ENCODE data around the gene HTRA3. TPM values are rescaled to one million over a fixed set of nuclear protein-coding genes. Genes with fewer than 3 reads are reported as not detected.
A peak's percentile ranks its signal among the peaks of the same experiment; 100 is the strongest.

The HTRA3 gene
- total RNA-seq, 2 experiments from 2014 or later, result not detected

DNA sequence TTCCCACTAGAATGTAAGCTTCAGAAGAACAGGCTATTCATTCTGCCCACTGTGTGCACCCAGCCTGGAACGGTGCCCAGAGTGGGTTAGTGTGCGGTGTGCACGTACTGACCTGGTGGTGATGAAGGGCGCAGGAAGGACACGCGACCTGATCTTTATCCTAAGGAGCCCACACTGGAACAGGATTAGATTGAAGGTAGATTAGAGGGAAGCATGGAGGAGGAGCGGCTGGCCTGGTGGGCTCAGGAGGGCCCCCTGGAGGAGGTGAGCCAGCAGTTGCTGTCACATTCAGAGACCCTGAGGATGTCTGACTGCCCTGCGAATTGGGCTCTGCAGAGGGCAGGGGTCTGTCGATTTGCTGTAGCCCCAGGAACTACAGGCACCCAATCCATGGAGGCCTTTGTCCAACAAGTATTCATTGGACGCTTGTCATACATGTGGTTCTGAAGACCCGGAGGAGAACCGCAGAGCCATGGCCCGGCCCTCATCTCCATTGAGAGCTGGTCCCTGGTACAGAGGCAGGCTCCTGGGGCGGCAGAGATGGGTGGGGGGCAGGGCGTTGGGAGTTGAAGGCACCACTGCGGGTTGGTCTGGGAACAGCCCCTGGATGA, 73.2 kb downstream of the HTRA3 start:
- Histone ChIP-seq H3K4me2 (ENCODE audit: low read length) (no peak overlapping the region), H3K9me2 (ENCODE audit: insufficient read depth, low read length) (no peaks in the 10 kb centered on the region), H2AFZ (ENCODE audit: low read length) (no peak overlapping the region), H3K36me3 (ENCODE audit: insufficient read depth, low read length) (no peaks in the 10 kb centered on the region), H4K20me1 (ENCODE audit: insufficient read depth, low read length) (no peaks in the 10 kb centered on the region), H3K79me2 (ENCODE audit: insufficient read depth, low read depth, low read length) (no peaks in the 10 kb centered on the region), H3K4me3 (ENCODE audit: low read depth, low read length, poor library complexity, severe bottlenecking) (no peak overlapping the region), H3K4me1 (ENCODE audit: insufficient read depth, low read length, poor library complexity, severe bottlenecking) (no peaks in the 10 kb centered on the region), H3K27ac (ENCODE audit: low read depth, low read length, poor library complexity, severe bottlenecking) (no peak overlapping the region), H3K9me3 (ENCODE audit: low read length) (no peaks in the 10 kb centered on the region)
- no peak for DNase-seq (ENCODE audit: low spot score)
- no TSS peak for BruUV-seq (replicated peaks)
- POLR2A ChIA-PET, result interaction anchor here (0.5 to 0.7 kb wide), 2 partner anchors 13 to 17 kb away, joined by 3 to 4 read pairs; no protein-coding TSS in a partner anchor
- CTCF ChIA-PET (ENCODE audit: unreplicated experiment), result no interaction called here
- intact Hi-C loops (cut with micrococcal nuclease; ENCODE audit: unreplicated experiment), result no loop called here
- no peak for TF ChIP-seq EZH2phosphoT487 (IDR thresholded peaks at IDR 0.05; ENCODE audit: borderline replicate concordance, low read depth, low read length)
- peak; percentile 56 for TF ChIP-seq CTCF (conservative IDR thresholded peaks at IDR 0.05; ENCODE audit: low read length)

DNA sequence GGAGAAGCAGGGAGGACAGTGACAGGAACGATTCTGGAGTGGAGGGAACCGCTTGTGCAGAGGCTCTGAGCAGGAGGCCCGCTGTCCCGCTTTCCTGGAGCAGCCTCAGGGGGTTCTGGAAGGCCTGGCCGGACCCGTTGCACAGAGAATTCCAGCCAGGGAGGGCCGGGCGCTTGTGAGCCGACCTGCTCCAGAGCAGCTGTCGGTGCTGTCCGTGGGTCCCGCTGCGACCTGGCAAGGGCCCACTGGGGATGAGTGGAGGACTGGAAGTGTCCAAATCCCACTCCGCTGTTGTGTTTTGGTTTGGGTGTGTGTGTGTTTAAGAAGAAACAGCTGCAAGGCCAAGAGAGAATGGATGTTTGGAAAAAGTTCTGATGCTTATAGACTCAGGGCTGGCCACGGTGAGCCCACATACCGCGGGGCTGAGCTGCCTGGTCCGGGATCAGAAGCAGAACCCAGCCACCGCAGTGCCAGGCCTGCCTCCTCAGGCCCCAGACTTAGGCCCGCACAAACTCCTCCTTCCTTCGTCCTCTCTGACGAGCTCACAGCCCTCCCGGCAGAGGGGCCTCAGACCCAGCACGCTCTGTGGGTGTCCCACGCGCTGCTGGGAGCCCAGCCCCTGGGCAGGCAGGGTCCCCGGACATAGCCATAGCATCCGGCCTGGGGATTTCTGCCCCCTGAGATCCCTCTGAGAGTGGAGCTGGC, 73.9 kb downstream of the HTRA3 start:
- Histone ChIP-seq H3K4me2 (ENCODE audit: low read length) (no peak overlapping the region), H4K20me1 (ENCODE audit: insufficient read depth, low read length) (no peaks in the 10 kb centered on the region), H2AFZ (ENCODE audit: low read length) (no peak overlapping the region), H3K4me1 (ENCODE audit: insufficient read depth, low read length, poor library complexity, severe bottlenecking) (no peaks in the 10 kb centered on the region), H3K27ac (ENCODE audit: low read depth, low read length, poor library complexity, severe bottlenecking) (no peak overlapping the region), H3K9me2 (ENCODE audit: insufficient read depth, low read length) (no peaks in the 10 kb centered on the region), H3K36me3 (ENCODE audit: insufficient read depth, low read length) (no peaks in the 10 kb centered on the region), H3K9me3 (ENCODE audit: low read length) (no peaks in the 10 kb centered on the region), H3K79me2 (ENCODE audit: insufficient read depth, low read depth, low read length) (no peaks in the 10 kb centered on the region), H3K4me3 (ENCODE audit: low read depth, low read length, poor library complexity, severe bottlenecking) (no peak overlapping the region)
- CTCF ChIA-PET (ENCODE audit: unreplicated experiment), result no interaction called here
- intact Hi-C loops (cut with micrococcal nuclease; ENCODE audit: unreplicated experiment), result no loop called here
- TF ChIP-seq CTCF (conservative IDR thresholded peaks at IDR 0.05; ENCODE audit: low read length), result no peak
- TF ChIP-seq EZH2phosphoT487 (IDR thresholded peaks at IDR 0.05; ENCODE audit: borderline replicate concordance, low read depth, low read length), result no peak
- no TSS peak for BruUV-seq (replicated peaks)
- no peak for DNase-seq (ENCODE audit: low spot score)
- POLR2A ChIA-PET, result no interaction called here

DNA sequence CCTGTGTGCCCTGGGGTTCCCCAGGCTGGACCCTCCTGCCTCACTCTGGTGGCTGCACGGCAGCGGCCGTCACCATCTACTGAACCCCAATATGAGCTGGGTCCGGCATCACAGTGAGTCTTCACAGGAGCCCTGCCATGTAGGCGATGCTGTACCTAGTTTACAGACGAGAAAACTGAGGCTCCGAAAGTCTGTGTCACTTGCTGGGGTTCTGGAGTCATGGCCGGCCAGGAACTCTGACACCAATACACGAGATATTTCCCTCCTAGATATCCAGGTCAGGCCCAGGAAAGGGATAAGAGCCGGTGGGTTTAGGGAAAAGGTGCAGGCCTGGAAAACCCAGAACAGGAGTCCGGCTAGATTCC, 74.4 kb downstream of the HTRA3 start:
- TF ChIP-seq EZH2phosphoT487 (IDR thresholded peaks at IDR 0.05; ENCODE audit: borderline replicate concordance, low read depth, low read length) (no peak), CTCF (conservative IDR thresholded peaks at IDR 0.05; ENCODE audit: low read length) (no peak)
- no TSS peak for BruUV-seq (replicated peaks)
- H3K79me2 ChIP-seq (ENCODE audit: insufficient read depth, low read depth, low read length), result no peaks in the 10 kb centered on the region
- no peak overlapping the region for H2AFZ ChIP-seq (ENCODE audit: low read length)
- H3K27ac ChIP-seq (ENCODE audit: low read depth, low read length, poor library complexity, severe bottlenecking), result no peak overlapping the region
- ChIA-PET CTCF (ENCODE audit: unreplicated experiment) (no interaction called here), POLR2A (no interaction called here)
- DNase-seq (ENCODE audit: low spot score), result no peak
- no peaks in the 10 kb centered on the region for H4K20me1 ChIP-seq (ENCODE audit: insufficient read depth, low read length)
- H3K4me1 ChIP-seq (ENCODE audit: insufficient read depth, low read length, poor library complexity, severe bottlenecking), result no peaks in the 10 kb centered on the region
- H3K4me2 ChIP-seq (ENCODE audit: low read length), result no peak overlapping the region
- H3K4me3 ChIP-seq (ENCODE audit: low read depth, low read length, poor library complexity, severe bottlenecking), result no peak overlapping the region
- H3K9me2 ChIP-seq (ENCODE audit: insufficient read depth, low read length), result no peaks in the 10 kb centered on the region
- intact Hi-C loops (cut with micrococcal nuclease; ENCODE audit: unreplicated experiment), result no loop called here
- no peaks in the 10 kb centered on the region for H3K9me3 ChIP-seq (ENCODE audit: low read length)
- no peaks in the 10 kb centered on the region for H3K36me3 ChIP-seq (ENCODE audit: insufficient read depth, low read length)
